HepG2 (cell line): ENCODE data around the gene B4GALT1. TPM values are rescaled to one million over a fixed set of nuclear protein-coding genes. Genes with fewer than 3 reads are reported as not detected.
A peak's percentile ranks its signal among the peaks of the same experiment; 100 is the strongest.

Source experiments
- ARID4A ChIP-seq: sonication (generic); formaldehyde crosslinking; IDR thresholded peaks from 2 replicates; pipeline ENCODE4 v1.5.0; 2020; ENCODE audit warnings: mild to moderate bottlenecking, missing genetic modification reagents, borderline replicate concordance
- NR2F6 ChIP-seq, 2 experiments: IDR thresholded peaks; 2 replicates each; pipeline ENCODE4 v1.6.1; 2016; ENCODE audit warnings: antibody characterized with exemption in 1 of 2, mild to moderate bottlenecking in 1 of 2
- PAXIP1 ChIP-seq: sonication (generic); formaldehyde crosslinking; conservative IDR thresholded peaks from 2 replicates; pipeline ENCODE4 v1.4.0; 2020; ENCODE audit warnings: mild to moderate bottlenecking, missing genetic modification reagents, moderate library complexity
- POLR2AphosphoS5 ChIP-seq: IDR thresholded peaks from 2 replicates; pipeline ENCODE4 v1.6.1; 2012; ENCODE audit warnings: low read depth, low read length
- SALL2 ChIP-seq: sonication (generic); formaldehyde crosslinking; IDR thresholded peaks from 2 replicates; pipeline ENCODE4 v1.8.1; 2023; ENCODE audit warnings: mild to moderate bottlenecking, missing genetic modification reagents, inconsistent platforms
- SNAPC2 ChIP-seq: sonication (generic); formaldehyde crosslinking; IDR thresholded peaks from 2 replicates; pipeline ENCODE4 v1.8.1; 2022; ENCODE audit warnings: mild to moderate bottlenecking, missing genetic modification reagents
- SOX6 ChIP-seq, 2 experiments: fragments of 450-650 bp in 1 of 2; sonication (generic) in 1 of 2; formaldehyde crosslinking in 1 of 2; IDR thresholded peaks; 2 replicates each; pipeline versions ENCODE4 v1.4.0 to v1.6.1; 2017 to 2020; ENCODE audit warnings: antibody characterized with exemption in 1 of 2, mild to moderate bottlenecking in 1 of 2, missing genetic modification reagents in 1 of 2
- SP2 ChIP-seq: sonication (generic); formaldehyde crosslinking; IDR thresholded peaks from 2 replicates; pipeline ENCODE4 v1.5.1; 2020; ENCODE audit warnings: mild to moderate bottlenecking, missing genetic modification reagents
- SRY ChIP-seq: sonication (generic); formaldehyde crosslinking; IDR thresholded peaks from 2 replicates; pipeline ENCODE4 v1.8.0; 2022; ENCODE audit warnings: mild to moderate bottlenecking, missing genetic modification reagents
- ZNF768 ChIP-seq: sonication (generic); formaldehyde crosslinking; IDR thresholded peaks from 2 replicates; pipeline ENCODE4 v1.4.0; 2020; ENCODE audit warnings: missing genetic modification reagents
- ZNF776 ChIP-seq: sonication (generic); formaldehyde crosslinking; IDR thresholded peaks from 2 replicates; pipeline ENCODE4 v1.4.0; 2020; ENCODE audit warnings: mild to moderate bottlenecking, missing genetic modification reagents
- ZSCAN12 ChIP-seq: sonication (generic); formaldehyde crosslinking; IDR thresholded peaks from 2 replicates; pipeline ENCODE4 v1.9.0; 2021; ENCODE audit warnings: mild to moderate bottlenecking, missing genetic modification reagents
- polyA plus RNA-seq, 8 experiments: library from polyadenylated mRNA; depleted of rRNA in 3 of 8; stranded (reverse) in 7 of 8; unstranded in 1 of 8; fragments of >200 nt; fragmentation: Illumina TruSeq in 4 of 8; extraction: Trizol in 4 of 8; gene quantifications; 2 replicates each; pipeline versions ENCODE4 v1.2.1 to v1.2.3, GENCODE V29; 2011 to 2016; ENCODE audit warnings: low read depth in 4 of 8, missing spikeins in 1 of 8, mixed read lengths in 1 of 8; ENCODE audit not compliant: insufficient read depth in 1 of 8
- total RNA-seq, 5 experiments: library from RNA; depleted of rRNA; stranded (reverse); fragments of >200 nt; fragmentation: Illumina TruSeq; extraction: Trizol; gene quantifications; 2 replicates each; pipeline ENCODE4 v1.2.3, GENCODE V29; 2016; ENCODE audit warnings: low read depth in 1 of 5
- TF ChIP-seq, protein P1 (sequence below): sonication (generic); formaldehyde crosslinking; IDR thresholded peaks from 2 replicates; pipeline ENCODE4 v1.5.1; 2020; ENCODE audit warnings: mild to moderate bottlenecking, moderate library complexity, missing genetic modification reagents
- TF ChIP-seq, protein P2 (sequence below): sonication (generic); IDR thresholded peaks from 2 replicates; pipeline ENCODE4 v1.6.1; 2016; ENCODE audit warnings: low read depth, borderline replicate concordance

The B4GALT1 gene
- total and polyA plus RNA-seq, 2 of the 13 experiments (the other 11 are each of a cell fraction or from before 2014, with no cell fraction given), result 15.7 to 33.5 TPM

- peak; percentile 69; the same call in 1 of the 2 replicates for TF ChIP-seq ARID4A (CRISPR knock-in tag)
- TF ChIP-seq ZSCAN12 (CRISPR knock-in tag), result 0 out of 2 replicates have a peak, but pooled peaks have one; percentile 54
- TF ChIP-seq SNAPC2 (CRISPR knock-in tag), result 0 out of 2 replicates have a peak, but pooled peaks have one; percentile 28
- peak; percentile 35; the same call in 1 of the 2 replicates for TF ChIP-seq SP2 (CRISPR knock-in tag)
- peak; percentile 11; the same call in 1 of the 2 replicates for TF ChIP-seq ZNF776
- TF ChIP-seq, protein P1, sequence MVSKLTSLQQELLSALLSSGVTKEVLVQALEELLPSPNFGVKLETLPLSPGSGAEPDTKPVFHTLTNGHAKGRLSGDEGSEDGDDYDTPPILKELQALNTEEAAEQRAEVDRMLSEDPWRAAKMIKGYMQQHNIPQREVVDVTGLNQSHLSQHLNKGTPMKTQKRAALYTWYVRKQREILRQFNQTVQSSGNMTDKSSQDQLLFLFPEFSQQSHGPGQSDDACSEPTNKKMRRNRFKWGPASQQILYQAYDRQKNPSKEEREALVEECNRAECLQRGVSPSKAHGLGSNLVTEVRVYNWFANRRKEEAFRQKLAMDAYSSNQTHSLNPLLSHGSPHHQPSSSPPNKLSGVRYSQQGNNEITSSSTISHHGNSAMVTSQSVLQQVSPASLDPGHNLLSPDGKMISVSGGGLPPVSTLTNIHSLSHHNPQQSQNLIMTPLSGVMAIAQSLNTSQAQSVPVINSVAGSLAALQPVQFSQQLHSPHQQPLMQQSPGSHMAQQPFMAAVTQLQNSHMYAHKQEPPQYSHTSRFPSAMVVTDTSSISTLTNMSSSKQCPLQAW (CRISPR knock-in tag), result peak; percentile 63
- TF ChIP-seq SOX6 (IDR thresholded peaks at IDR 0.05), result no peak
- peak; percentile 54; the same call in 1 of the 2 replicates for TF ChIP-seq SOX6 (CRISPR knock-in tag; IDR thresholded peaks at IDR 0.05)
- TF ChIP-seq, protein P2, sequence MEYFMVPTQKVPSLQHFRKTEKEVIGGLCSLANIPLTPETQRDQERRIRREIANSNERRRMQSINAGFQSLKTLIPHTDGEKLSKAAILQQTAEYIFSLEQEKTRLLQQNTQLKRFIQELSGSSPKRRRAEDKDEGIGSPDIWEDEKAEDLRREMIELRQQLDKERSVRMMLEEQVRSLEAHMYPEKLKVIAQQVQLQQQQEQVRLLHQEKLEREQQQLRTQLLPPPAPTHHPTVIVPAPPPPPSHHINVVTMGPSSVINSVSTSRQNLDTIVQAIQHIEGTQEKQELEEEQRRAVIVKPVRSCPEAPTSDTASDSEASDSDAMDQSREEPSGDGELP, result peak; percentile 24; the same call in 1 of the 2 replicates
- peak; percentile 81 for TF ChIP-seq SRY (CRISPR knock-in tag)
- peak; percentile 66 for TF ChIP-seq POLR2AphosphoS5
- peak; percentile 51 for TF ChIP-seq PAXIP1
- TF ChIP-seq ZNF768, result peak; percentile 49; the same call in 1 of the 2 replicates
- no peak for TF ChIP-seq NR2F6 (IDR thresholded peaks at IDR 0.05)
- peak; percentile 28; the same call in 1 of the 2 replicates for TF ChIP-seq NR2F6 (CRISPR knock-in tag; IDR thresholded peaks at IDR 0.05)
- 0 out of 2 replicates have a peak, but pooled peaks have one; percentile 10 for TF ChIP-seq SALL2 (CRISPR knock-in tag)
- TF ChIP-seq, all 625 proteins: peak for 183
These were observed at the start of gene B4GALT1 (continued) for GRCh38 chr9:33167084-33167971.
